ENCODE results near the gene PLCZ1.

The PLCZ1 gene

DNA sequence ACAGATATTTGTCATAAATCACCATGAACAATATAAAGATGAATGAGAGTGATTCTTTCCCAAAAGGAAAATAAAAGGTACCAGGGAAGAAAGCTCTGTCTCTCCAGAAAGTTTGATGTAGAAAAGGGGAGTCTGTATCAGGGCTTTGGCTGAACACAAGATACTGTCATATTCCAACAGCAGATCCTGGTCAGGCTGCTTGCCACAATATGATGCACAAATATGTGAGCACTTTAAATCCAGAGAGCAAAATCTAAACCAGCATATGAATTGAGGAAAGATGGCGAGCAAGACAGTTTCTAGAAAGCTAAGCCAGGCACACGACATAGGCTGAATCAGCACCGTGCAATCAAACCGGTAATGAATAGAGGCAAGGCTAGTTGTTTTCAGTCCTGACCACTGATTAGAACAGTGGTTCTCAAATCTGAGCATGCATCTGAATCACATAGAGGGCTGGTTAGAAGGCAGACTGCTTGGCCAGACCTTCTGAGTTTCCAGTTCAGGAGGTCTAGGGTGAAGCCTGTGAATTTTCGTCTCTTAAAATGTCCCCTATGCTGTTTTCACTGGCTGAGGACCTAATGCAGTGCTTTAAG lies 60.7 kb downstream of the PLCZ1 start:
- Histone ChIP-seq H3K4me1 (ENCODE audit: control insufficient read depth, low read length) (no peaks in the 10 kb centered on the region), H3K9me2 (replicated peaks; ENCODE audit: control insufficient read depth, low read length) (no peaks in the 10 kb centered on the region; the same call in 1 of the 2 replicates), H3K27ac (ENCODE audit: low read depth, low read length) (no peak overlapping the region), H3K79me2 (ENCODE audit: control insufficient read depth, low read length) (no peaks in the 10 kb centered on the region), H3K9me3 (ENCODE audit: control insufficient read depth, insufficient read depth, low read length) (no peaks in the 10 kb centered on the region), H4K20me1 (ENCODE audit: control insufficient read depth, insufficient read depth, low read depth, low read length) (no peaks in the 10 kb centered on the region), H3K4me2 (ENCODE audit: low read length) (no peak overlapping the region), H3F3A (ENCODE audit: control insufficient read depth, insufficient read depth) (no peaks in the 10 kb centered on the region), H3K4me3 (ENCODE audit: low read length) (no peak overlapping the region), H3K36me3 (ENCODE audit: control insufficient read depth, low read length) (no peaks in the 10 kb centered on the region), H3K27me3 (ENCODE audit: control insufficient read depth, low read length) (no peaks in the 10 kb centered on the region)
- TF ChIP-seq, protein P1, sequence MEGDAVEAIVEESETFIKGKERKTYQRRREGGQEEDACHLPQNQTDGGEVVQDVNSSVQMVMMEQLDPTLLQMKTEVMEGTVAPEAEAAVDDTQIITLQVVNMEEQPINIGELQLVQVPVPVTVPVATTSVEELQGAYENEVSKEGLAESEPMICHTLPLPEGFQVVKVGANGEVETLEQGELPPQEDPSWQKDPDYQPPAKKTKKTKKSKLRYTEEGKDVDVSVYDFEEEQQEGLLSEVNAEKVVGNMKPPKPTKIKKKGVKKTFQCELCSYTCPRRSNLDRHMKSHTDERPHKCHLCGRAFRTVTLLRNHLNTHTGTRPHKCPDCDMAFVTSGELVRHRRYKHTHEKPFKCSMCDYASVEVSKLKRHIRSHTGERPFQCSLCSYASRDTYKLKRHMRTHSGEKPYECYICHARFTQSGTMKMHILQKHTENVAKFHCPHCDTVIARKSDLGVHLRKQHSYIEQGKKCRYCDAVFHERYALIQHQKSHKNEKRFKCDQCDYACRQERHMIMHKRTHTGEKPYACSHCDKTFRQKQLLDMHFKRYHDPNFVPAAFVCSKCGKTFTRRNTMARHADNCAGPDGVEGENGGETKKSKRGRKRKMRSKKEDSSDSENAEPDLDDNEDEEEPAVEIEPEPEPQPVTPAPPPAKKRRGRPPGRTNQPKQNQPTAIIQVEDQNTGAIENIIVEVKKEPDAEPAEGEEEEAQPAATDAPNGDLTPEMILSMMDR (IDR thresholded peaks at IDR 0.05; ENCODE audit: low read depth, low read length, poor library complexity, severe bottlenecking), result no peak
- TF ChIP-seq EZH2phosphoT487 (IDR thresholded peaks at IDR 0.05; ENCODE audit: borderline replicate concordance, low read length), result no peak

DNA sequence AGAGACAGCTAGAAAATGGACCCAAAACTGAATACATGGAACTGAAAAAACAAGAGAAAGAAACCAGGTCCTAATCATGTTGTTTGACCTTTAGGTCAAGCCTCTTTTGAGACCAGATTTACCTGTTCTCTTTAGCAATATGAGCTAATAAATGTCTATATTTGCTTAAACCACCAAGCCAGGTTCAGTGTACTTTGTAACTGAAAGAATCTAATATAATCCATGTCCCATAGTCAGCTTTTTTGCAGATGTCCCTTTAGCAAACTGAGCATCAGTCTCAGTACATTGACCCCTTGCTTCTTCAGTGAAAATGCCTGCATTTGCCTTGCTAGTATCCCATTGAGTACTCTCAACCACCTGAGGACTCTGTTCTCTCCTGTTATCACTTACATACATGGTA lies 61.7 kb downstream of the PLCZ1 start:
- Histone ChIP-seq H3K27me3 (ENCODE audit: control insufficient read depth, low read length) (no peaks in the 10 kb centered on the region), H3K9me2 (replicated peaks; ENCODE audit: control insufficient read depth, low read length) (no peaks in the 10 kb centered on the region; the same call in 1 of the 2 replicates), H3K4me1 (ENCODE audit: control insufficient read depth, low read length) (no peaks in the 10 kb centered on the region), H3K27ac (ENCODE audit: low read depth, low read length) (no peak overlapping the region), H3K4me2 (ENCODE audit: low read length) (no peak overlapping the region), H3K79me2 (ENCODE audit: control insufficient read depth, low read length) (no peaks in the 10 kb centered on the region), H4K20me1 (ENCODE audit: control insufficient read depth, insufficient read depth, low read depth, low read length) (no peaks in the 10 kb centered on the region), H3K36me3 (ENCODE audit: control insufficient read depth, low read length) (no peaks in the 10 kb centered on the region), H3F3A (ENCODE audit: control insufficient read depth, insufficient read depth) (no peaks in the 10 kb centered on the region), H3K9me3 (ENCODE audit: control insufficient read depth, insufficient read depth, low read length) (no peaks in the 10 kb centered on the region), H3K4me3 (ENCODE audit: low read length) (no peak overlapping the region)
- TF ChIP-seq, protein P1 (IDR thresholded peaks at IDR 0.05; ENCODE audit: low read depth, low read length, poor library complexity, severe bottlenecking), result no peak
- no peak for TF ChIP-seq EZH2phosphoT487 (IDR thresholded peaks at IDR 0.05; ENCODE audit: borderline replicate concordance, low read length)

- no peak overlapping the region for H3K27ac ChIP-seq (ENCODE audit: low read depth, low read length)
- no peaks in the 10 kb centered on the region for H3K9me2 ChIP-seq (replicated peaks; ENCODE audit: control insufficient read depth, low read length)
- H3K4me1 ChIP-seq (ENCODE audit: control insufficient read depth, low read length), result no peaks in the 10 kb centered on the region
- no peak overlapping the region for H3K4me3 ChIP-seq (ENCODE audit: low read length)
- no peaks in the 10 kb centered on the region for H3K36me3 ChIP-seq (ENCODE audit: control insufficient read depth, low read length)
- H3K9me3 ChIP-seq (ENCODE audit: control insufficient read depth, insufficient read depth, low read length), result no peaks in the 10 kb centered on the region
- H3K79me2 ChIP-seq (ENCODE audit: control insufficient read depth, low read length), result no peaks in the 10 kb centered on the region
- no peak for TF ChIP-seq EZH2phosphoT487 (IDR thresholded peaks at IDR 0.05; ENCODE audit: borderline replicate concordance, low read length)
- TF ChIP-seq, protein P1 (IDR thresholded peaks at IDR 0.05; ENCODE audit: low read depth, low read length, poor library complexity, severe bottlenecking), result no peak
- H3F3A ChIP-seq (ENCODE audit: control insufficient read depth, insufficient read depth), result no peaks in the 10 kb centered on the region
- no peaks in the 10 kb centered on the region for H4K20me1 ChIP-seq (ENCODE audit: control insufficient read depth, insufficient read depth, low read depth, low read length)
- H3K4me2 ChIP-seq (ENCODE audit: low read length), result no peak overlapping the region
- no peaks in the 10 kb centered on the region for H3K27me3 ChIP-seq (ENCODE audit: control insufficient read depth, low read length)
Observed at GRCh38 chr12:18658829-18659228, 79.0 kb downstream of the PLCZ1 start.
